PC-3 (cell line): Measurements from ENCODE around the gene MARCOL. TPM values are rescaled to one million over a fixed set of nuclear protein-coding genes. Genes with fewer than 3 reads are reported as not detected.

ENCODE experiments used
- ATAC-seq: fragments of 200-7000 bp; cut with Tn5 transposase; 2 replicates; pipeline ENCODE4 v1.9.1; 2020; ENCODE audit warnings: mild to moderate bottlenecking, moderate library complexity
- BruUV-seq: library from RNA; stranded (reverse); fragments of 400-500 nt; replicated peaks from 2 replicates; lab custom pipeline; 2021; lab: Mats Ljungman, UMichigan
- CTCF ChIA-PET: fragments of 300-600 bp; sonication (Branson Sonifier 250); formaldehyde crosslinking; loops from one replicate; lab custom pipeline; 2022; ENCODE audit warnings: antibody characterized with exemption; lab: Charles Lee
- POLR2A ChIA-PET: fragments of 300-600 bp; sonication (Branson Sonifier 250); formaldehyde crosslinking; loops from one replicate; lab custom pipeline; 2022; ENCODE audit warnings: antibody characterized with exemption; ENCODE audit not compliant: unreplicated experiment; lab: Charles Lee
- DNase-seq: peaks from one replicate; pipeline ENCODE4 v3.0.0-alpha.2; 2015
- H2AFZ ChIP-seq: fragments of 300-600 bp; sonication (generic); 2 replicates; pipeline ENCODE4 v1.6.0; 2016; ENCODE audit warnings: antibody characterized with exemption, low read length
- H3F3A ChIP-seq: fragments of 300-600 bp; sonication (generic); one replicate; pipeline ENCODE4 v1.6.0; 2017; ENCODE audit warnings: antibody characterized with exemption, low read length, control low read depth, mild to moderate bottlenecking; ENCODE audit not compliant: unreplicated experiment
- H3K27ac ChIP-seq: fragments of 300-600 bp; sonication (generic); 2 replicates; pipeline ENCODE4 v1.5.1; 2016; ENCODE audit warnings: mild to moderate bottlenecking, low read length
- H3K27me3 ChIP-seq: fragments of 300-600 bp; sonication (generic); 2 replicates; pipeline ENCODE4 v1.6.1; 2016; ENCODE audit warnings: low read length, mixed read lengths
- H3K36me3 ChIP-seq: fragments of 300-600 bp; sonication (generic); 2 replicates; pipeline ENCODE4 v1.6.1; 2016; ENCODE audit warnings: low read depth, mixed run types, low read length, mixed read lengths
- H3K4me1 ChIP-seq: fragments of 300-600 bp; sonication (generic); 2 replicates; pipeline ENCODE4 v1.5.1; 2016; ENCODE audit warnings: low read length; ENCODE audit not compliant: insufficient read depth
- H3K4me2 ChIP-seq: fragments of 300-600 bp; sonication (generic); 2 replicates; pipeline ENCODE4 v1.6.0; 2016; ENCODE audit warnings: low read length
- H3K4me3 ChIP-seq: fragments of 300-600 bp; sonication (generic); 2 replicates; pipeline ENCODE4 v1.5.1; 2016; ENCODE audit warnings: mild to moderate bottlenecking, low read length, mixed read lengths
- H3K79me2 ChIP-seq: fragments of 300-600 bp; sonication (generic); 2 replicates; pipeline ENCODE4 v1.6.1; 2017; ENCODE audit warnings: low read length, mixed read lengths
- H3K9ac ChIP-seq: fragments of 300-600 bp; sonication (generic); 2 replicates; pipeline ENCODE4 v1.6.0; 2016; ENCODE audit warnings: mild to moderate bottlenecking, low read length
- H3K9me2 ChIP-seq: fragments of 300-600 bp; sonication (generic); replicated peaks from 2 replicates; pipeline ENCODE4 v1.6.1; 2016; ENCODE audit warnings: mixed run types, low read length, mixed read lengths
- H3K9me3 ChIP-seq: fragments of 300-600 bp; sonication (generic); 2 replicates; pipeline ENCODE4 v1.6.1; 2016; ENCODE audit warnings: low read length, mixed read lengths
- H4K20me1 ChIP-seq: fragments of 300-600 bp; sonication (generic); 2 replicates; pipeline ENCODE4 v1.6.1; 2016; ENCODE audit warnings: low read length, mixed read lengths
- CTCF ChIP-seq: fragments of 300-600 bp; sonication (generic); conservative IDR thresholded peaks from 2 replicates; pipeline ENCODE4 v1.5.1; 2017; ENCODE audit warnings: antibody characterized with exemption, low read depth, mild to moderate bottlenecking, low read length
- EZH2 ChIP-seq: fragments of 300-600 bp; sonication (generic); IDR thresholded peaks from one replicate; pipeline ENCODE4 v1.6.1; 2017; ENCODE audit warnings: antibody characterized with exemption, mild to moderate bottlenecking, low read length; ENCODE audit not compliant: unreplicated experiment
- EZH2phosphoT487 ChIP-seq: fragments of 300-600 bp; sonication (generic); IDR thresholded peaks from 2 replicates; pipeline ENCODE4 v1.6.1; 2018; ENCODE audit warnings: mild to moderate bottlenecking, antibody characterized with exemption, low read length, borderline replicate concordance
- intact Hi-C: fragments of 100-400 bp; cut with micrococcal nuclease; formaldehyde crosslinking; loops from 2 replicates; pipeline ENCODE4 v1.9.0; 2023
- total RNA-seq: library from RNA; depleted of rRNA; stranded (reverse); fragments of >200 nt; gene quantifications from 2 replicates; pipeline ENCODE4 v1.2.3, GENCODE V29; 2014

The MARCOL gene
- total RNA-seq, 1 experiment from 2014 or later = not detected

GRCh38 chr5:148228392-148228984 is 9.8 kb upstream of the MARCOL start:
- no peaks in the 10 kb centered on the region for H3K36me3 ChIP-seq
- no peak overlapping the region for H3K27ac ChIP-seq
- no TSS peak for BruUV-seq
- no peak for DNase-seq
- ATAC-seq = no peak
- no peaks in the 10 kb centered on the region for H3F3A ChIP-seq
- intact Hi-C loops = loop anchor here (5.0 kb wide), 1 partner anchor 64 kb away; no protein-coding TSS in a partner anchor
- H4K20me1 ChIP-seq = no peaks in the 10 kb centered on the region
- no peak overlapping the region for H3K4me3 ChIP-seq
- CTCF ChIA-PET = no interaction called here
- H3K4me2 ChIP-seq = no peak overlapping the region
- no peak overlapping the region for H2AFZ ChIP-seq
- H3K9me2 ChIP-seq = no peaks in the 10 kb centered on the region
- H3K9me3 ChIP-seq = no peaks in the 10 kb centered on the region
- H3K4me1 ChIP-seq = peaks cover 14% of the 10 kb centered on the region
- TF ChIP-seq EZH2phosphoT487 (no peak), CTCF (no peak), EZH2 (no peak)
- POLR2A ChIA-PET = interaction anchor here (0.6 kb wide), 1 partner anchor 15 kb away, joined by 9 read pairs; no protein-coding TSS in a partner anchor
- no peaks in the 10 kb centered on the region for H3K27me3 ChIP-seq
- H3K9ac ChIP-seq = no peak overlapping the region
- H3K79me2 ChIP-seq = no peaks in the 10 kb centered on the region

- Histone ChIP-seq H3K36me3 (no peaks in the 10 kb centered on the region), H3K27me3 (no peaks in the 10 kb centered on the region), H3K9me2 (no peaks in the 10 kb centered on the region), H4K20me1 (no peaks in the 10 kb centered on the region), H3K9me3 (no peaks in the 10 kb centered on the region), H3K27ac (no peak overlapping the region), H3K4me3 (no peak overlapping the region), H3K79me2 (no peaks in the 10 kb centered on the region), H3K4me2 (no peak overlapping the region), H3K9ac (no peak overlapping the region), H3K4me1 (peaks cover 2% of the 10 kb centered on the region), H3F3A (no peaks in the 10 kb centered on the region), H2AFZ (no peak overlapping the region)
- TF ChIP-seq EZH2phosphoT487 (no peak), EZH2 (no peak), CTCF (no peak)
- DNase-seq (no peak), ATAC-seq (no peak)
- intact Hi-C loops = loop anchor here (5.0 kb wide), 1 partner anchor 62 kb away; no protein-coding TSS in a partner anchor
- no TSS peak for BruUV-seq
- ChIA-PET POLR2A (no interaction called here), CTCF (no interaction called here)
Observed at GRCh38 chr5:148229840-148230239, 8.5 kb upstream of the MARCOL start.

- BruUV-seq = no TSS peak
- no peak for ATAC-seq
- Histone ChIP-seq H3K27me3 (no peaks in the 10 kb centered on the region), H3K4me1 (no peaks in the 10 kb centered on the region), H3K4me2 (no peak overlapping the region), H3K9me3 (no peaks in the 10 kb centered on the region), H2AFZ (no peak overlapping the region), H3K9me2 (no peaks in the 10 kb centered on the region), H3K9ac (no peak overlapping the region), H3F3A (no peaks in the 10 kb centered on the region), H4K20me1 (no peaks in the 10 kb centered on the region), H3K27ac (no peak overlapping the region), H3K36me3 (no peaks in the 10 kb centered on the region), H3K79me2 (no peaks in the 10 kb centered on the region), H3K4me3 (no peak overlapping the region)
- DNase-seq = no peak
- ChIA-PET POLR2A (no interaction called here), CTCF (no interaction called here)
- TF ChIP-seq CTCF = no peak
- no peak for TF ChIP-seq EZH2
- TF ChIP-seq EZH2phosphoT487 = no peak
- intact Hi-C loops = no loop called here
Observed at GRCh38 chr5:148230240-148230639, 8.1 kb upstream of the MARCOL start.
